ELF-1 (cell line): ENCODE results near the gene P3H2.
"Not testable (repeated sequence)": the region's sequence is repeated elsewhere in the genome, so short reads cannot be mapped to it uniquely, and the experiment has no call there.

Source experiments
- DNase-seq: peaks from one replicate; pipeline ENCODE4 v3.0.0-alpha.2; 2016; ENCODE audit warnings: low read depth, low spot score

The P3H2 gene, protein sequence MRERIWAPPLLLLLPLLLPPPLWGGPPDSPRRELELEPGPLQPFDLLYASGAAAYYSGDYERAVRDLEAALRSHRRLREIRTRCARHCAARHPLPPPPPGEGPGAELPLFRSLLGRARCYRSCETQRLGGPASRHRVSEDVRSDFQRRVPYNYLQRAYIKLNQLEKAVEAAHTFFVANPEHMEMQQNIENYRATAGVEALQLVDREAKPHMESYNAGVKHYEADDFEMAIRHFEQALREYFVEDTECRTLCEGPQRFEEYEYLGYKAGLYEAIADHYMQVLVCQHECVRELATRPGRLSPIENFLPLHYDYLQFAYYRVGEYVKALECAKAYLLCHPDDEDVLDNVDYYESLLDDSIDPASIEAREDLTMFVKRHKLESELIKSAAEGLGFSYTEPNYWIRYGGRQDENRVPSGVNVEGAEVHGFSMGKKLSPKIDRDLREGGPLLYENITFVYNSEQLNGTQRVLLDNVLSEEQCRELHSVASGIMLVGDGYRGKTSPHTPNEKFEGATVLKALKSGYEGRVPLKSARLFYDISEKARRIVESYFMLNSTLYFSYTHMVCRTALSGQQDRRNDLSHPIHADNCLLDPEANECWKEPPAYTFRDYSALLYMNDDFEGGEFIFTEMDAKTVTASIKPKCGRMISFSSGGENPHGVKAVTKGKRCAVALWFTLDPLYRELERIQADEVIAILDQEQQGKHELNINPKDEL

DNA sequence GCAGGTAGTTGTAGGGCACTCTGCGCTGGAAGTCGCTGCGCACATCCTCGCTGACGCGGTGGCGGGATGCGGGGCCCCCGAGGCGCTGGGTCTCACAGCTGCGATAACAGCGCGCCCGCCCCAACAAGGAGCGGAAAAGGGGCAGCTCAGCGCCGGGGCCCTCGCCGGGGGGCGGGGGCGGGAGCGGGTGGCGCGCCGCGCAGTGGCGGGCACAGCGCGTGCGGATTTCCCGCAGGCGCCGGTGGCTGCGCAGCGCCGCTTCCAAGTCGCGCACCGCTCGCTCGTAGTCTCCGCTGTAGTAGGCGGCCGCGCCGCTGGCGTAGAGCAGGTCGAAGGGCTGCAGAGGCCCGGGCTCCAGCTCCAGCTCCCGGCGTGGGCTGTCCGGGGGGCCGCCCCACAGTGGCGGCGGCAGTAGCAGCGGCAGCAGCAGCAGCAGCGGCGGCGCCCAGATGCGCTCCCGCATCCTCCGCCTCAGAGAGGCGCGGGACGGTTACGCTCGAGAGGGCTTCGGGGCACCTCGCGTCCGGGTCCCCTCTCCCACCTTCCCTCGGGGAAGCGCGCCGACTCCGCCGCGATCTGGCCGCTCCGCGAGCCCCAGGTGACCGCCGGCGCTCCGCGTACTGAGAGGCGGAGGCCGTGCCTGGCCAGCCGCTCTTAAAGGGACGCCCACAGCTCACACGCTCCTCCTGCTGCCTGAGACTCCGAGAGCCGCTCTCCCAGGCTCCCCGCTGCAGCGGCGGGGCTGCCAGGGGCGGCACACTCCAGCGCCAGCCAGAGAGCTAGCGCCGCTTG is at the start of gene P3H2:
P3H2 (minus strand) TSS at position 629 of the 792 bp plus-strand sequence; CDS start at position 463, 166 bp downstream.
- peak; percentile 95 for DNase-seq

DNA sequence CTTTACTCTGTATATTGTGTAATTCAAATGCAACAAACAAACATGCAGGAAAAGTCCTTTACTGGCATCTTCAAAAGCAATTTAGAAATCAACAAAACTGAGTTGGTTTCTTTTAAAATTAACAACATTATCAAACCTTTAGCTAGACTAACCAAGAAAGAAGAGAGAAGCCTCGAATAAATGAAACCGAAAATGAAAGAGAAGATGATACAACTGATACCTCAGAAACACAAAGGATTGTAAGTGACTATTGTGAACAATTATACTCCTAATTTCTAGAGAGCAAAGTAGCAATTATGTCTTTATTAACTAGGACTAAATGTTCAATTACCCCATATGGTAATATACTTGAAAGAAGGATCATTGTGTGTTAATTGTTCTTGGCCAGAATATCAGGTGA is 49.2 kb upstream of the P3H2 start:
- no peak for DNase-seq

DNA sequence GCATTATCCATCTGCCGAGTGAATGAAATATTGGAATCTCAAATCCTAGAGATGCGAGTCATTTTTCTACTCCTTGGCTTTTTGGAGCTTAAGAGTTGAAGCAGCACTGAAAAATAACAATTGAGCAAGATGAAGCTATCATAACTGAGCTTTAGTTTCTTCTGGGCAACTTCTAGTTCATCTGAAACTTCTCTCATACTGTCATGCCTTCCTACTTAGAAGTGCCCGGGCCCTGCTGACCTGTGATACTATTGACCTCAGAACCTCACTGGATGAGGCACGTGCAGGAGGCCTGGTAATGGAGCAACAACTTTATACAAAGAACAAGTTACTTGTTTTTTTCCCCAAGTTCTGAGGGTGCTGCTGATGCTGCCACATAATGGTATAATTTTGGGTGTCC is 48.5 kb upstream of the P3H2 start:
- DNase-seq, result no peak

DNA sequence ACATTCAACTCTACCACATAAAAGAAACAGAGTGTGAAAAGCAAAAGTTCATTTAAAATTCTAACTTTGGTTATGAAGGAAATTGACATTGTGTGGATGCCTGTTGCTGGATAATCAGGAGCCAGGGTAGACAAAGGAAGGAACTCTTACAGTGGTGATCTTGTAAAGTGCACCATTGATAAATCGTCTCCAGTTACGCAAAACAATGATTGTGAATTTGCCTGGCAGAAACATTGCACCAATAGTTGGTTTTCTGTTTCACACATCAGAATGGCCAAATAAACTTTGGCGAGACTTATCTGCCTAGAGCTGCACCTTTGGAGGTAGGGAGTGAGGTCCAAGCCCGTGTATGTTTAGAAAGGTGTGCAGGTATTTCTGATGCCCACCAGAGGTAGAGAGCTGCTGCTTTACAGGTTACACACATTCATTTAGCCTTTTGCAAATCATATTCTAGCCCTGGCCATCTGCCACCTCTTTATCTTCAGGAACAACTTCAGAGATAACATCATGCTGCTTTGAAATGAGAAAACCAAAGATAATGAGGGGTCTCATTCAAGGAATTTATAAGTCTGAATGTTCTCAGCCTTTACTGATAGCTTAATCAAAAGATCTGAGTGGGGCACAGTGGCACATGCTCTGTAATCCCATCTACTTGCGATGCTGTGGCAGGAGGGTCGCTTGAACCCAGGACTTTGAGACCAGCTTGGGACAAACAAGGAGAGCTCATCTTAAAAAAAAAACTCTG is 47.4 kb upstream of the P3H2 start:
- no peak for DNase-seq

DNA sequence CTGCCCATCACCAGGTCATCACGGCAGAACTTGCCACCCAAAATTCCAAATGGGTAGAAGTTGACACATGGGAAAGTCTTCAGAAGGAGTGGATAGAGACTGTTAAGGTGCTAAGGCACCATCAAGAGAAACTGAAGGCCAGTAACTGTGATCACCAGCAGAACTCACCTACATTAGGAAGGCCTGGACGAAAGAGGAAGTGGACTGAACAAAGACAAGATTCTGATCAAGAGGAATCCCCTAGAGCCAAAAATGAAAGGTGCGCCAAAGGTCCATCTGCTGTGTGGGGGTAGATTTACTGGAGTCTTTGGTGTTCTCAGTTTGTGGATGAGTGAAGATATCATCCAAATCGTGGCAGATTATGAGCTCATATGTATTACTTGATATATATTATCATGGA is 46.3 kb upstream of the P3H2 start:
- DNase-seq, result no peak

DNA sequence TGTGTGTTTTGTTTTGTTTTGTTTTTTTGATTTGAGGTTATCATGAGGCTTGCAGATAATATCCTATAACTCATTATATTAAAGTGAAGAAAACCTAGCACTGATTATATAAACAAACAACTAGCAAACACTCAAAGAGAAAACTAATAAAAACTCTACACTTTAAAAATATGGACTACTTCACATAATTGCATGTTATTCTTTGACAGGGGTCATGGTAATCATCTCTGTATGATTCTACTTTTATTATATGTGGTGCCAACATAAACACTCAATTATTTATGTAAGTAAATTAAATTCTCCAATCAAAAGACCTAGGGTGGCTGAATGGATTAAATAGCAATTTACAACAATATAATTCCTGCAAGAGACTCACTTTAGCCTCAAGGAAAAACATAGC is 44.6 kb upstream of the P3H2 start:
- no peak for DNase-seq

DNA sequence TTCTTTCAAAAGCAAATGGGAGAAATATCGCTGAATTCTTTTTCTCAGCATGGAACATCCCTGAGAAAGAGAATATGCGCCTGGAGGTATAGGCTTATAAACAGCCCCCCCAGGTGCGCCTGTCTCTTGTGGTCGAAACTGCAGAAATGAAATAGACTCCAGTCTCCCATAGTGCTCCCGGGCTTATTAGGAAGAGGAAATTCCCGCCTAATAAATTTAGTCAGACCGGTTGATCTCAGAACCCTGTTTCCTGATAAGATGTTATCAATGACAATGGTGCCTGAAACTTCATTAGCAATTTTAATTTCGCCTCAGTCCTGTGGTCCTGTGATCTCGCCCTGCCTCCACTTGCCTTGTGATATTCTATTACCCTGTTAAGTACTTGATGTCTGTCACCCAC is 41.3 kb upstream of the P3H2 start:
- DNase-seq, result not testable (repeated sequence)

DNA sequence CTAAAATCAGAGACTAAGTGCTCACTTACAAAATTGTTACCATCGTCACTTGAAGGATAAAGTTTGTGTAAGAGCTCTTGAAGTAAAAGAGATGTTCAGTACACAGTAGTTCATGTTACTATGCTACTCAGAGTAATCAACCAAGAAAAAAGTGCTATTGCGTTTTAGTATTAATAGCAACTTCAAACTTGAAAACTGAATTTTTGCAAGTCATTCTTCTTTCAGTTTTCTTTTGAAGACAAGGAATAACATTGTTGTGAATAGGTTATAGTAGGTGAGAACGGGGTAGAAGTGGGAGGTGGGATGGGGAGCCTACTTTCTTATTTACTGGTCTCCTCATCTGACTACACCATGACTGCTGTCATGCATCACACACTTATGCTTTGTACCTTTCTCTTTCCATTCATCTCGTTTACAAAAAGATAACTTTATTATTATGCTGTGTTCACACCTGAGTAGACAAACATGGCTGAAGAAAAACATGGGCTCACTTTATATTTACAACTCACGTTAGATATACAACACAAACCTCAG is 39.3 kb upstream of the P3H2 start:
- no peak for DNase-seq

DNA sequence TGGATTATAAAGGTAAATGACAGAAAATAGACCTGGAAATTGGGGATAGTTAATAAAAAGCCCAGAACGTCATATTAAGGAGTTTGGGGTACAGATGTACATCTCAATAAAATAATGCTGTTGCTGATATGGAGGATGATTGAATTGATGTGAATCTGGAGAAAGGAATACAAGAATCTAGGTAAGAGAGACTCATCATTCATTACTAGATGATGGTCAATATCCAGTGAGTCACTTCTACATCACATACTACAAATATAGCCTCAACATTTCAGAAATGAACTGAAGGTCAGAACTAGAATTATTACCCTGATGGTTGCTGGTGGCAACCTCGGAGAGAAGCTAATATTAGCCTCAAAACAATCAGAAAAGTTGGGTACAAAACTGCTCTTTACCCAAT is 37.6 kb upstream of the P3H2 start:
- DNase-seq, result no peak

DNA sequence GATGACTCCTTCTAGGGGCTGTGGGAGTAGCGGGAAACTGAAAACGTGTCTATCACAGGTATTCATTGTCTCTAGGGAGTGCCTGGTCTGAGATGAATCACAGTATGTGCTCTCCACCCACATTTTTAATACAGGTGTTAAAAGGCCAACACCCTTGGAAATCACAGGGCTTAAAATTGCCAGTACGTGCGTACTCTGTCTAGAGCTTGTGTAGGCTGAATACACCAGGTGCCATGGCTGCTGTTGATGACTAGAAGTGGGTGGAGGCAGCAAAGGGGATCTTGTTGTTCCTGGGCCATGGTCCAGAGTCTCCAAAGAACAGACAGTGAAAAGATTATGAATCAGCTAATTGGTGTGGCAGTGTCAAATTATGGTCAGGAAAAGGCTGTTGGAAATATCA is 35.1 kb upstream of the P3H2 start:
- no peak for DNase-seq

DNA sequence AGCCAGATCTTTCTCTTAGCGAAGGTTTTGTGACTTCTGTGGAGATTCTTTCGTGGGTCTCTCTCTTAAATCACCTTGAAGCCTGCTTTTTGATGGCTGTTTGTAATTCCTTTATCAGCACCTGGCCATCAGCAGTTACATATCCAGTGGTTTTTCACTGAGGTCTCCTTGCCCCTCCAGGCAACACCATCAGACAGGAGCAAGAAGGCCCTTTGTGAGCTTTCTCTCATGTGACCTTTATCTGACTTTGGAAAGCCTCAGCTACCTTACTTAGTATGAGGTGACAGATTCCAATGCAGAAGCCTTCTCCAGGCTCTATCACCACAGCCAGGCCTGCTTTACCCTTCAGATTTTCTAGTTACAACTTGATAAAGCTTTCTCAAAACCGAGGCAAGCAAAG is 30.0 kb upstream of the P3H2 start:
- DNase-seq, result peak; percentile 63

DNA sequence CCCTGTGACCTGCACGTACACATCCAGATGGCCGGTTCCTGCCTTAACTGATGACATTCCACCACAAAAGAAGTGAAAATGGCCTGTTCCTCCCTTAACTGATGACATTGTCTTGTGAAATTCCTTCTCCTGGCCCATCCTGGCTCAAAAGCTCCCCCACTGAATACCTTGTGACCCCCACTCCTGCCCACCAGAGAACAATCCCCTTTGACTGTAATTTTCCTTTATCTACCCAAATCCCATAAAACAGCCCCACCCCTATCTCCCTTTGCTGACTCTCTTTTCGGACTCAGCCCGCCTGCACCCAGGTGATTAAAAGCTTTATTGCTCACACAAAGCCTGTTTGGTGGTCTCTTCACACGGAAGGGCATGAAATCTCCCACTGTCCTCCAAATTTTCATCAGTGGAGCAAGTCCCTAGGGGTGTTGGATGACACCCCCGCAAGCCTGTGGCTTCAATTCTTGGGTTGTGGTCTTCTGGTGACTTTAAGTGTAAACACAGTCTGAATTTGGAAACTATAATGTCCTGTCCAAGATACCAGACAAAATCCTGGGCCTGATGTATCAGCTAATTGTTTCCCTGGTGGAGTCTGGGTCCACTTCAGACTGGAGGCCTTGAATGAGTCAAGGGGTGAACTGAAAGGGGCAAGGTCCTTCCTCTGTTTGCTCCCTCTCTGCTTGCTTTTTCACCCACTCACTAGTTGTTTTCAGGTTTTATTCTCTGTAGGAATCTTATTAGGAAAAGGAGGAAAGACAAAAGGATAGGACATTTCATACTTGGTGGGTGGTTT is 29.3 kb upstream of the P3H2 start:
- not testable (repeated sequence) for DNase-seq

DNA sequence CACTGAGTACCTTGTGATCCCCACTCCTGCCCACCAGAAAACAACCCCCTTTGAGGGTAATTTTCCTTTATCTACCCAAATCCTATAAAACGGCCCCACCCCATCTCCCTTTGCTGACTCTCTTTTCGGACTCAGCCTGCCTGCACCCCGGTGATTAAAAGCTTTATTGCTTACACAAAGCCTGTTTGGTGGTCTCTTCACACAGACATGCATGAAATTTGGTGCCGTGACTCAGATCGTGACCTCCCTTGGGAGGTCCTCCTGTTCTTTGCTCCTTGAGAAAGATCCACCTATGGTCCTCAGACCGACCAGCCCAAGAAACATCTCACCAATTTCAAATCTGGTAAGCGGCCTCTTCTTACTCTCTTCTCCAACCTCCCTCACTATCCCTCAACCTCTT is 24.1 kb upstream of the P3H2 start:
- DNase-seq, result not testable (repeated sequence)

DNA sequence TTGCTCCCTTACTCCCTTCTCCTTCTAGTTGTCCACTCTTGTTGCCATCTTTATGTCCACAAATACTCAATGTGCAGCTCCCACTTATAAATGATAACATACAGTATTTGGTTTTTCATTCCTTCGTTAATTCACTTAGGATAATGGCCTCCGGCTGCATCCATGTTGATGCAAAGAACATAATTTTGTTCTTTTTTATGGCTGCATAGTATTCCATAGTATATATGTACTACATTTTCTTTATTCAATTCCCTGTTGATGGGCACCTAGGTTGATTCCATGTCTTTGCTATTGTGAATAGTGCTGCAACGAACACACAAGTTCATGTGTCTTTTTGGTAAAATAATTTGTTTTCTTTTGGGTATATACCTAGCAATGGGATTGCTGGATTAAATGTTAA is 21.3 kb upstream of the P3H2 start:
- no peak for DNase-seq

DNA sequence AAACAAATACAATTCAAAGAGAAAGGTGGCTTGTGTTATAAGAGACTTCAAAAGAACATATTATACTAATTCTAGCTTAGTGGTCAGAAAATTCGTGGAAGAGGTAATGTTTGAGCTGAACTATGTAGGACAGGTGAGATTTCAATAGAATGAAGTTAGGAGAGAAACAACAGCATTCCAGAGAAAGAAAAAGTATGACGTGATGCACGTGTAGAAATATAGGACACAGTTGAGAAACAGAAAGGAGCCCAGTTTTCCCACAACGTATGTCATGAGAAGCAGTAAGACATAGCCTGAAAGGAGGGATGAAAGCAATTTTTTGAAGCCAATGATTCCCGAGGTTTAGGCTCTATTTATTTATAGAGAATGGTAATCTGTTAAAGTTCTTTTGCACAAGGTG is 18.7 kb upstream of the P3H2 start:
- no peak for DNase-seq

DNA sequence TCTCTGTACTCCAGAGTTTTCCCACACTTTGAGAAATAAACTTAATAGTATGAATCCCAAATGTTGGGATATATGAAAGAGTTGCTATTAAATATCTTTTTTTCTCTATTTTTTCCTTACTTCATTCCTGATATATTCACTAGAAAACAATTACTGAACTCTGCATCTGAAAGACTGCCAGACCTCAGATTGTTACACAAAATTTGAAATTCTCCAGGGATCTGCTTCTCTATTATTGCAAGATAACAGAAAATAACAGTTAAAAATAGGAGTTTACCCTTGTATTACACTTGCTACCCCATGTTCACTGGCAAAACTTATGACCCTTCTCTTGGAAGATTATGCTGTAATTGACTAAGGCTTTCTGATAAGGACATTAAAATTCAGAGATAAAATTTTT is 11.7 kb upstream of the P3H2 start:
- no peak for DNase-seq

DNA sequence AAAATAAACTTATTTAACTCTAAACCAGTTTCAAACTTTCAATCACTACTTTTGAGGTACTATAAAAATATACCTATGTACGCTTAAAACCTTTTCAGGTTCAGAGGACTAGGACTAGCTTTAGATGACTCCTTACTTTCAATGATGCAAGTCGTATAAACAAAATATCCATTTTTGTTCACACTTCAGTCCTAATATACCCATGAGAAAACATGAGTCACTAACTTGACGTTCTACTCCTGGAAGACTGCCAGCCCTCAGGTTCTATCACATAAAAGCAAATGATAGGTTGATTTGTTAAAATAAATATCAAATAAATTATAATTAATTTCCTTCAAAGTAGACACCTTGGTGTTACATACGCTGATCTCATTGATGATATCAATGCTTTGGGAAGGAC is 10.6 kb upstream of the P3H2 start:
- no peak for DNase-seq

DNA sequence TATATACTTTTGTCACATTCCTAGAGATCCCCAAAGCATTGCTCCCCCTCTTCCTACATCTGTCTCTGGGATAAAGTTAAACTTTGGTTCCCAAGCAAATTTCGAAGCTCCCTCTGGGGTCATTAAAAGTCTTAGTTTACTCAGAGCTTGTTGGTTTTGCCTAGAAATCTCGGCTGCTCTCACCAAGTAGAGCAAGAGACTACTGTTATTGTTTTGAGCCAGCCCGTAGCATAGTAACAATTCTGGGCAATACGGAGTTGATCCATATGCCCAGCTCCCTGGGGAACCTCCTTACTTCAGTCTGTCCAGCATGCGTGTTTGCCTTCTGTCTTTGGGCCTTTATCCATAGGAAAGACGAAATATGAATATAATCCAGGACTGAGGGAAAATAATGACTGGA is 10.0 kb upstream of the P3H2 start:
- no peak for DNase-seq

DNA sequence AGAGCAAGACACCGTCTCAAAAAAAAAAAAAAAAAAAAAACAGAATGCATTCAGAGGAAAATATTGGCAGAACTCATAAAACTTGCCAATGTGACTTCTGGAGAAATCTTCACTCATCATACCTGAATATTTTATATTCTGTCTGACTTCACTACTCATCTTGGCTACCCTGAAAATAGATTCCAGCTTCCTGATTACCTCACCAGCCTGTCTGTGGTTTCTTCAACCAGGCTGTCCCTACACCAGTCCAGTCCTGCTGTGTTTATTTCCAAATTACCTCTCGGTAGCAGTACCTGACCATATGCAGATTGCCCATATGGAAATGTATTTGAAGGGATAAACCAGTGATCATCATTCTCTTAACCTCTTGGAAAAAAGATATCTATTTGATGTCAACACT is 9.3 kb upstream of the P3H2 start:
- no peak for DNase-seq

DNA sequence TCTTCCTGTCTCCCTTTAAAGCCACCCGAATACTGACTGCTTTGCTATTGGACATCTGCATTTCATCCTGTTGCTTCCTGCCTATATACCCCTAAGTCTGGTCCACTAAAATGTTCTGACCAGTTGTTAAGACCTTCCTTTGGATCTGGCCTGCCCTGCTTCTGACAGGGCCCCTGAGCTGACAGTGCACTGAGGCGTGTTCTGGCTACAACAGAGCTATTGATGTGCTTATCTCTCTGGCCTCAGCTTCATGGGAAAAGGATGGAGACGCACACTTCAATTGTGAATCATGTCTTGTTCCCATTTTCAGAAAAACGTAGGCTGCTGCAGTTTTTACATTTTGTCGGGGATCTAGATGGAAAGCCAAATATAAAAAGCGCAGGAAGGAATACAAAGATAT is 7.1 kb upstream of the P3H2 start:
- peak; percentile 34 for DNase-seq

DNA sequence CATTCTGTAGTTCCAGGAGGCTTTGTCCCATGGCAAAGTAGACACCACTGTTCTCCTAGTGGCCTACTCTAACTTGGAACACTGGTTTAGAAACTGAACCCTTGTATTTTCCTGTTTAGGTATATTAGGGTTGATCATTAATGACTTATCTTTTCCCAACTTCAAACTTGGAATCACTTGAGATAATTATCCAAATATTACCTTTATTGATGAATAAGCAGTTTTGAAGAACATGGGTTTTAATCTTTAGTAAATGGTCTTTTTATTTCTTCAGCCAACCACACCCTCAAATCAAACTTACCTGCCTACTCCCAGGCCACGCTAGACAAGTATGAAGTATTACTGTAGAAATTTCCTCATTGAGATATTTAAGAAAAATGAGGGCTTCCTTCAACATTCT is 6.5 kb upstream of the P3H2 start:
- no peak for DNase-seq
